ENCODE data around the gene TBC1D5. TPM values are rescaled to one million over a fixed set of nuclear protein-coding genes. Genes with fewer than 3 reads are reported as not detected.

TBC1D5 gene
- total RNA-seq, 8 experiments from 2014 or later, result 42.7 to 85.9 (median 53.3) TPM

DNA sequence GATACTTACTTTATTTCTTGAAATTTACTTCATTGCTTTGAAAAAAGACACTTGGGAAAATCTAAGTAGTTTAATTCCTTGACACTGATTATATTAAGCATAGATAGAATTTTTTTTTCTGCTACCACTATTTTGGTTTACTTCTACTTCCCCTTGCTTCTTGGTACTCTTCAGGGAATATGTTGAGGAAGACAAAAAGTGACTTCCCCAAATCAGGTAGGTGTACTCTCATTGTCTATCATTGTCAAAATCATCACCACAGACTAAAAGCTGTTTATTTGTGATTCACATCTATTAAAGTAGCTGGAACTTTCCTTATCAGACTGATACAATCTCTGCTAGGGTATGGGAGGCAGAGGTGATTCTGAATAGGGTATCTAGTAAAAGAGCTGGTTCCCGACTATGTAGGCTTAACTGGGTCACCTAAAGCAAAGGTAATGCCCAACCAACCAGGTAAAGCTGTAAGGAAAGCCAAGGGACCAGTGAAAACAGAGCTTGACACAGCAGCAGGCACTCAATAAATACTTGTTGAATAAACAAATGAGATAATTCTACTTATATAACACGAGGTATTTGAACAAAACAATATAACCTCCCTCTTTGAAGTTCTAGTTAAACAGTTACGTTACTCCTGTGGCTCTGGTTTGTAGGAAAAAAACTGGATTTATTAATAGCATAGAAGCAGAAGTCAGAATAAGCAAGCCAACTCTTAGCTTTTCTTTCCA, 510.7 kb downstream of the TBC1D5 start:
- in situ Hi-C loops (cut with MboI; ENCODE audit: low pct_unique_long_range_greater_than_20kb in 2 of 9, low sequenced_read_pairs in 9 of 9, unreplicated experiment in 9 of 9), result loop anchor here in 5 of 9 experiments (10.0 to 25.0 kb wide), 3 partner anchors 619 to 644 kb away; partner anchors contain the start of gene DAZL (in 4 of the 5)
- Histone ChIP-seq H3K4me1 (replicated peaks in 1 of 2) (peaks cover 0 to 3% of the 10 kb centered on the region in 2 donors), H3K27ac (no peak overlapping the region), H3K4me3 (no peak overlapping the region)
- WGBS, 10 experiments, result 40 to 100% (median 92%) methylated on average over 1 to 3 of the region's 3 CpGs; no CpG with 5 or more reads in 1 of the 10 experiments
- no peak for ATAC-seq (replicated peaks in 6 of 8)

DNA sequence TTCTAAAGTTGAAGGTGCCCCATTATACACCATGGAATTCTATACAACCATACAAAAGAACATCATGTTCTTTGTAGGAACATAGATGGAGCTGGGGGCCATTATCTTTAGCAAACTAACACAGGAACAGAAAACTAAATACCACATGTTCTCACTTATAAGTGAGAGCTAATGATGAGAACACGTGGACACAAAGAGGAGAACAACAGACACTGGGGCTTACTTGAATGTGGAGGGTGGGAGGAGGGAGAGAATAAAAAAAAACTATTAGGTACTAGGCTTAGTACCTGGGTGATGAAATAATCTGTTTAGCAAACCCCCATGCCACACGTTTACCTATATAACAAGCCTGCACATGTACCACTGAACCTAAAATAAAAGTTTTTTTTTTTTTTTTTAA, 515.0 kb downstream of the TBC1D5 start:
- H3K4me1 ChIP-seq (replicated peaks in 1 of 2), result no peaks in the 10 kb centered on the region
- in situ Hi-C loops (cut with MboI; ENCODE audit: low pct_unique_long_range_greater_than_20kb in 2 of 9, low sequenced_read_pairs in 9 of 9, unreplicated experiment in 9 of 9), result loop anchor here in 4 of 9 experiments (25.0 kb wide), 2 partner anchors 615 to 640 kb away; partner anchors contain the start of gene DAZL (in 3 of the 4)
- no peak for ATAC-seq (replicated peaks in 6 of 8)
- 40 to 100% (median 86%) methylated on average over 1 to 2 of the region's 2 CpGs; no CpG with 5 or more reads in 1 of the 10 experiments for WGBS, 10 experiments
- H3K4me3 ChIP-seq, result no peak overlapping the region
- no peak overlapping the region for H3K27ac ChIP-seq

DNA sequence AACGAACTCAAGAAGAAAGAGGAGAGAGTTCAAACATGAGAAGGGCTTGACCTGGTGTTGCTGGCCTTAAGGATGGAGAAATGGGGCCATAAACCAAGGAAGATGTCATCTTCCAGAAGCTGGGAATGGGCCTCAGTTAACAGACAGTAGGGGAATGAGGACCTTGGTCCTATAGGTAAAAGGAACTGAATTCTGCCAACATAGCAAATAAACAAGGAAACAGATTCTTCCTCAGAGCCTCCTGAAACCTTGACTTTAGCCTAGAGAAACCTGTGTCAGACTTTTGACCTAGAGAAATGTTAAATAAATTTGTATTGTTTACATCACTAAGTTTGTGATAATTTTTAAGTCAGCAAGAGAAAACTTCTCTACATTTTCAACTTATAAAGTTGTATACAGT, 520.9 kb downstream of the TBC1D5 start:
- Histone ChIP-seq H3K4me1 (replicated peaks in 1 of 2) (no peaks in the 10 kb centered on the region), H3K4me3 (no peak overlapping the region), H3K27ac (no peak overlapping the region)
- WGBS, 10 experiments, result 80 to 100% methylated on average over 1 of the region's 1 CpG; no CpG with 5 or more reads in 8 of the 10 experiments
- in situ Hi-C loops (cut with MboI; ENCODE audit: low pct_unique_long_range_greater_than_20kb in 2 of 9, low sequenced_read_pairs in 9 of 9, unreplicated experiment in 9 of 9), result loop anchor here in 3 of 9 experiments (25.0 kb wide), 2 partner anchors 384 to 609 kb away; partner anchors contain the start of gene DAZL (in 2 of the 3)
- no peak for ATAC-seq (replicated peaks in 6 of 8)

DNA sequence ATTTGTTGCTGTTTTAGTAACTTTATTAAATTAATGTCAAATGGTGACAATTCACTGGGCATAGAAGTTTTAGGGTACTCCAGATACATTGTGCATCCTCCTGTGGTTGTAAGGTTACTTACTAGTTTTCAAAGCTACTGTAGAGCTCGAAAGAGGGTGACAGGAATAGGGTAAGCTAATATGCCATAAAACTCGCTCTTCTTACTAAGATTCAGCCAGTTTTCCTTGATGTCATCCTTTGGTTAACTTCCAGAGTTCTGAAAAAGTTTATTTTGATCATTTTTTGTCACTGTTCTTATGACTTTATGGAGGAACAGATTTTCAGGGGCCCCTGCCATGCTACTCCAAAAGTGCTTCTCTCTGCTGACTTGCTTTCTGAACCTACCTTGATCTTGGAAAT, 522.8 kb downstream of the TBC1D5 start:
- Histone ChIP-seq H3K27ac (no peak overlapping the region), H3K4me1 (replicated peaks in 1 of 2) (no peaks in the 10 kb centered on the region), H3K4me3 (no peak overlapping the region)
- in situ Hi-C loops (cut with MboI; ENCODE audit: low pct_unique_long_range_greater_than_20kb in 2 of 9, low sequenced_read_pairs in 9 of 9, unreplicated experiment in 9 of 9), result loop anchor here in 3 of 9 experiments (25.0 kb wide), 2 partner anchors 382 to 607 kb away; partner anchors contain the start of gene DAZL (in 2 of the 3)
- 93 to 100% (median 100%) methylated on average over 1 to 2 of the region's 2 CpGs; no CpG with 5 or more reads in 3 of the 10 experiments for WGBS, 10 experiments
- ATAC-seq (replicated peaks in 6 of 8), result no peak

DNA sequence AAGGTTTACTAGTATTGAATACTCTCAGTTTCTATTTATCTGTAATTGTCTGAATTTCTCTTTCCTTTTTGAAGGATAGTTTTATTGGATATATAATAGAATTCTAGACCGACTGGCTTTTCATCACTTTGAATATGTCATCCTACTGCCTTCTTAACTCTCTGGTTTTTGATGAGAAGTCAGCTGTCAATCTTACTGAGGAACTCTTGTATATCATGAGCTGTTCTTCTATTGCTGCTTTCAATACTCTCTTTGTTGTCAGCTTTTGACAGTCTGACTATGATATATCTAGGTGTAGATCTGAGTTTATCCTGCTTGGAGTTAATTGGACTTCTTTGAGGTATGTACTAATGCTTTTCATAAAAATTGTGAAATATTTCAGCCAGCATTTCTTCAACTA, 523.8 kb downstream of the TBC1D5 start:
- no peak for ATAC-seq (replicated peaks in 6 of 8)
- Histone ChIP-seq H3K4me3 (no peak overlapping the region), H3K4me1 (replicated peaks in 1 of 2) (no peaks in the 10 kb centered on the region), H3K27ac (no peak overlapping the region)
- WGBS, 10 experiments, result 0 to 100% (median 46%) methylated on average over 1 of the region's 1 CpG; no CpG with 5 or more reads in 2 of the 10 experiments
- in situ Hi-C loops (cut with MboI; ENCODE audit: low pct_unique_long_range_greater_than_20kb in 2 of 9, low sequenced_read_pairs in 9 of 9, unreplicated experiment in 9 of 9), result loop anchor here in 3 of 9 experiments (25.0 kb wide), 2 partner anchors 381 to 606 kb away; partner anchors contain the start of gene DAZL (in 2 of the 3)

DNA sequence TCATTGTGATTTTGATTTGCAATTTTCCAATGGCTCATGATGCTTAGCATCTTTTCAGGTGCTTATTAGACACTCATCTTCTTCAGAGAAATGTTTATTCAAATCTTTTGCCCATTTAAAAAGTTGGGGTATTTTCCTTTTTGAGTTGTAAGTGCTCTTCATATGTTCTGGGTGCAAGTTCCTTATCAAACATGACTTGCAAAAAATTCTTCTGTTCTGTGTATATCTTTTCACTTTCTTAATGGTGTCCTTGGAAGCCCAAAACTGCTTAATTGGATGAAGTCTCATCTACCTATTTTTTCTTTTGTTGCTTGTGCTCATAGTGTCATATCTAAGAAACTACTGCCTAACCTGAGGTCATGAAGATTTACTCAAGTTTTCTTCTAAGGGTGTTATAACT, 524.8 kb downstream of the TBC1D5 start:
- in situ Hi-C loops (cut with MboI; ENCODE audit: low pct_unique_long_range_greater_than_20kb in 2 of 9, low sequenced_read_pairs in 9 of 9, unreplicated experiment in 9 of 9), result loop anchor here in 3 of 9 experiments (25.0 kb wide), 2 partner anchors 380 to 605 kb away; partner anchors contain the start of gene DAZL (in 2 of the 3)
- Histone ChIP-seq H3K27ac (no peak overlapping the region), H3K4me3 (no peak overlapping the region), H3K4me1 (replicated peaks in 1 of 2) (no peaks in the 10 kb centered on the region)
- ATAC-seq (replicated peaks in 6 of 8), result no peak

DNA sequence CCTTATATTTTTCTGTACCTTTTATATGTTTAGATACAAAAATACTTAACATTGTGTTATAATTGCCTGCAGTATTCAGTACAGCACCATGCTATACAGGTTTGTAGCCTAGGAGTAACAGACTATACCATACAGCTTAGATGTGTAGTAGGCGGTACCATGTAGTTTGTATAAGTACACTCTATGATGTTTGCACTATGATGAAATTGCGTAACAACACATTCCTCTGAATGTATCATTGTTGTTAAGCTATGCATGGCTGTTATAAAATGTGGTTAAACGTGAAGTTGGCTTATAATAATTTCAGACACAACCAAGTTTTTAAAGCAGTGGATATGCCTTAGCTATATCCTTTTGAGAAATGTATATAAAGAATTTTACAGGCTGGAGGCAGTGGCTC, 529.3 kb downstream of the TBC1D5 start:
- H3K27ac ChIP-seq, result no peak overlapping the region
- no peaks in the 10 kb centered on the region for H3K4me1 ChIP-seq (replicated peaks in 1 of 2)
- no peak overlapping the region for H3K4me3 ChIP-seq
- WGBS, 10 experiments, result 93 to 100% (median 100%) methylated on average over 1 to 3 of the region's 3 CpGs; no CpG with 5 or more reads in 3 of the 10 experiments
- no peak for ATAC-seq (replicated peaks in 6 of 8)
- in situ Hi-C loops (cut with MboI; ENCODE audit: low pct_unique_long_range_greater_than_20kb in 2 of 9, low sequenced_read_pairs in 9 of 9, unreplicated experiment in 9 of 9), result loop anchor here in 3 of 9 experiments (25.0 kb wide), 2 partner anchors 376 to 601 kb away; partner anchors contain the start of gene DAZL (in 2 of the 3)

DNA sequence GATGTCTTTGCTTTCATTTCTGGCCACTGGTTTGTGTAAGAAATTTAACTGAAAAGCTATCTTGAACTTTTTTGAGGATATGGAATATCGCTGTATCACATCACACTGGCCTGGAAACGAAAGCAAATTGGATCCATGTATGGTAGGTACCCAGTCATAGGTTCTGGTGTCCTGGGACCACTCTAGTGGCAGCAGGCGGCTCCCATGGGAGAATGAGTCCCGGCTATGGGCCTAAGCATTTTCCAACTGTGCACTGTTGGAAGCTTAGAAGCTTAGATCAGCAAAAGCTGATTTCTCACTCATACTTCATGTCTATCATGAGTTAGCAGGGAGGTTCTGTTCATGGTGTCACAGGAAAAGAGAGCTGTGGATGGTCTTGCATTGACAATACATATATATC, 534.5 kb downstream of the TBC1D5 start:
- no peak overlapping the region for H3K4me3 ChIP-seq
- WGBS, 10 experiments, result 71 to 100% (median 91%) methylated on average over 1 to 4 of the region's 4 CpGs; no CpG with 5 or more reads in 1 of the 10 experiments
- in situ Hi-C loops (cut with MboI; ENCODE audit: low pct_unique_long_range_greater_than_20kb in 2 of 9, low sequenced_read_pairs in 9 of 9, unreplicated experiment in 9 of 9), result loop anchor here in 3 of 9 experiments (25.0 kb wide), 2 partner anchors 371 to 596 kb away; partner anchors contain the start of gene DAZL (in 2 of the 3)
- no peak for ATAC-seq (replicated peaks in 6 of 8)
- H3K27ac ChIP-seq, result no peak overlapping the region
- H3K4me1 ChIP-seq (replicated peaks in 1 of 2), result no peaks in the 10 kb centered on the region

DNA sequence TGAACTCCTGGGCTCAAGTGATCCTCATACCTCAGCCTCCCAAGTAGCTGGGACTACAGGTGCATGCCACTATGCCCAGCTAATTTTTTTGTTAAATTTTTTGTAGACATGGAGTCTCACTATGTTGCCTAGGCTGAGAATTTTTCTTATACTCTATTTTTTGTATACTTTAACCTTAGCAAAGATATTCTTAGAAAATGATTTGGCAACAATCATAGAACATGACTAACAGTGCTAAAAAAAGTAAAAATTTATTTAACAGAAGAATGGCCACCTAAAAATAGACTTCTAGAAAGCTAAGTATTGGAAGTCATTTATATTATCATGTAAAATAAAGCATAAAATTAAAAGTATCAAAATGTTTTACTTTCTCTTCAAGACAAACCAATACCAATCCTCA, 535.4 kb downstream of the TBC1D5 start:
- Histone ChIP-seq H3K4me3 (no peak overlapping the region), H3K27ac (no peak overlapping the region), H3K4me1 (replicated peaks in 1 of 2) (no peaks in the 10 kb centered on the region)
- in situ Hi-C loops (cut with MboI; ENCODE audit: low pct_unique_long_range_greater_than_20kb in 2 of 9, low sequenced_read_pairs in 9 of 9, unreplicated experiment in 9 of 9), result loop anchor here in 3 of 9 experiments (25.0 kb wide), 2 partner anchors 370 to 595 kb away; partner anchors contain the start of gene DAZL (in 2 of the 3)
- no peak for ATAC-seq (replicated peaks in 6 of 8)

DNA sequence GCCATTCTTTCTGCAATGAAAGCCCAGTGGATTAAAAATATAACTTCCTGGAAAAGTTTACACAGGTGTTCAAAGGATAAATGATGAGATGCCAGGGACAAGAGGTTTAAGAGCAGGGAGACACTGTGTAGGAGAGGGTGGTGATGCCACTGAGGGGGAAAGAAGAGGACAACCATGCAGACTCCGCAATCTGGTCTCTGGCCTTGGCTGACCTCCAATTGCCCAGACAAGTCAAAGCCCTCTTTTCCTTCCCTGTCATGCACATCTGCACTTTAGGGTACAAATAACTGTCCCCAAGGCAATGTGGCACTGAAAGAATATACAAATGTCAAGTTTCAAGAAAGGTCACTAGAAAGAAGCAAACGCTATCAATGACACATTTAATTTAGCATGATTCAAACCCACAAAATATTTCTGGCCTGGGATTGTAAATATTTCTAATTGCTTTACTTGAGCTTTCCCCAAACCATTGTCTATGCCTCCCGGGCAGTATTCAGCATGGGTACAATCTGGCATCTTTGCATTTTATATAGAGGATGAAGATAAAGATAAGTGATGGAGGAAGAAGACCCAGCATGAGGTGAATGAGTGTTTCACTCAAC, 538.3 kb downstream of the TBC1D5 start:
- WGBS, 10 experiments, result 33 to 100% (median 72%) methylated on average over 1 to 3 of the region's 3 CpGs; no CpG with 5 or more reads in 1 of the 10 experiments
- Histone ChIP-seq H3K4me1 (replicated peaks in 1 of 2) (no peaks in the 10 kb centered on the region), H3K27ac (no peak overlapping the region), H3K4me3 (no peak overlapping the region)
- ATAC-seq (replicated peaks in 6 of 8), result no peak
- in situ Hi-C loops (cut with MboI; ENCODE audit: low pct_unique_long_range_greater_than_20kb in 2 of 9, low sequenced_read_pairs in 9 of 9, unreplicated experiment in 9 of 9), result loop anchor here in 3 of 9 experiments (25.0 kb wide), 2 partner anchors 367 to 592 kb away; partner anchors contain the start of gene DAZL (in 2 of the 3)

DNA sequence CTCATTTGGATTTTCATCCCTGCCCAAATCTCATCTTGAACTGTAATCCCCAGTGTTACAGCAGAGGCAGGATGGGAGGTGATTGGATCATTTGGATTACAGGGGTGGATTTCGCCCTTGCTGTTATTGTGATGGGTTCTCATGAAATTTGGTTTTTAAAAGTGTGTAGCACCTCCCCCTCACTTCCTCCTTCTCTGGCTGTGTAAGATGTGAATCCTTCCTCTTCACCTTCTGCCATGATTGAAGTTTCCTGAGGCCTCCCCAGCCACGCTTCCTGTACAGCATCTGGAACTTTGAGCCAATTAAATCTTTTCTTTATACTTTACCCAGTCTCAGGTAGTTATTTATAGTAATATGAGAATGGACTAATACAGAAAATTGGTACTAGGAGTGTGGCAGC, 540.9 kb downstream of the TBC1D5 start:
- Histone ChIP-seq H3K4me3 (no peak overlapping the region), H3K4me1 (replicated peaks in 1 of 2) (no peaks in the 10 kb centered on the region), H3K27ac (no peak overlapping the region)
- no peak for ATAC-seq (replicated peaks in 6 of 8)
- in situ Hi-C loops (cut with MboI; ENCODE audit: low pct_unique_long_range_greater_than_20kb in 2 of 9, low sequenced_read_pairs in 9 of 9, unreplicated experiment in 9 of 9), result loop anchor here in 3 of 9 experiments (25.0 kb wide), 2 partner anchors 364 to 589 kb away; partner anchors contain the start of gene DAZL (in 2 of the 3)
- 89 to 100% (median 100%) methylated on average over 1 to 2 of the region's 2 CpGs; no CpG with 5 or more reads in 5 of the 10 experiments for WGBS, 10 experiments

DNA sequence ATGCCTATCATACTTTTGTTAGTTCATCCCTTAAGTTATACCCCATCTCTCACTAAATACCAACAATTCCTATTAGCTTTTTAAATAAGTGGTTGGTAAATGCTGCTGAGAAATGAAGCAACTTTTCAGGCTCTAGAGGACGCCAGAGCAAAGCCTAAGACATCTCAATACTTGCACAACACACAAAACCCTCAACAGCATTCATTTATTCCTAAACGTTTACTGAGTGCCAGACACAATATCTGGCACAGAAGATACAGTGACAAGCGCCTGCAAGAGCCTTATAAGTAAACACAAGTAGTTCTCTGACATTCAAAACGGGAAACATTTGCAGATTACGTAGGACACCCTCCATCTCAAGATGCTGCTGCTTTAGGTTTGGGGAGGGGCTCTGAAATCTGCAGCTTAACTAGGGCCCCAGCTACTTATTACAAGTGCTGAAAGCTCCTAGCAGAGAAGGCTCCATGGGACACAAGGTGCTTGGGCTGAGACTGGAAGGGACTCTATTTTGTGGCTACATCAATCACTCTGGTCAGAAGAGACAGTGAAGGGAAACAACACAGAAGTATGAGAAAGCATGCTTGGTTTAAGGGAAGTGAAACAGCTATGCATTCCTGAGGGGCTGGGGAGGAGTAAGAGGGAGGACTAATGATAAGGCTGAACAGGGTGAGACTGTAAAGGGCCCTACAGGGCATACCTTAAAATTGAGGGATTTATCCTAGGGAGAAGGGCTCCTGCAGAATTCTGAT, 546.4 kb downstream of the TBC1D5 start:
- in situ Hi-C loops (cut with MboI; ENCODE audit: low pct_unique_long_range_greater_than_20kb in 2 of 9, low sequenced_read_pairs in 9 of 9, unreplicated experiment in 9 of 9), result no loop called here
- ATAC-seq (replicated peaks in 6 of 8), result peak in 4 of 8 experiments; percentile 33 to 79 (median 58)
- Histone ChIP-seq H3K4me1 (replicated peaks in 1 of 2) (peaks cover 6% of the 10 kb centered on the region in 2 donors), H3K27ac (no peak overlapping the region), H3K4me3 (no peak overlapping the region)
- 7 to 72% (median 47%) methylated on average over 2 to 5 of the region's 5 CpGs for WGBS, 10 experiments

Measured in motor neuron (in vitro differentiated cells).